ENCODE results near the gene USP30. TPM values are rescaled to one million over a fixed set of nuclear protein-coding genes. Genes with fewer than 3 reads are reported as not detected.

Gene USP30
- polyA plus RNA-seq, 4 donors = 4.9 to 25.5 (median 8.8) TPM

- FAIRE-seq (no peak), DNase-seq (no peak)
- H3K9me3 ChIP-seq (ENCODE audit: control insufficient read depth in 2 of 2, insufficient read depth in 1 of 2, low read depth in 1 of 2, low read length in 1 of 2) = peaks cover 0 to 5% of the 10 kb centered on the region in 2 donors
- H3K27me3 ChIP-seq (ENCODE audit: control insufficient read depth in 3 of 3, insufficient read depth in 3 of 3, low read length in 3 of 3) = no peaks in the 10 kb centered on the region
- H3K27ac ChIP-seq (ENCODE audit: low read depth in 1 of 3, low read length in 2 of 3) = no peak overlapping the region
- H3K36me3 ChIP-seq (ENCODE audit: control insufficient read depth in 3 of 3, insufficient read depth in 2 of 3, low read depth in 1 of 3, low read length in 3 of 3) = peaks cover 7 to 53% (median 20%) of the 10 kb centered on the region in 3 donors
- H3K4me1 ChIP-seq (ENCODE audit: control insufficient read depth in 3 of 3, insufficient read depth in 2 of 3, low read depth in 1 of 3, low read length in 2 of 3) = peaks cover 0 to 3% (median 0%) of the 10 kb centered on the region in 3 donors
- 94 to 98% (median 95%) methylated on average over 14 of the region's 14 CpGs for whole genome bisulfite sequencing, 3 donors
- H3K4me3 ChIP-seq (ENCODE audit: low read depth in 1 of 3, low read length in 3 of 3) = no peak overlapping the region
Measured at GRCh38 chr12:109082751-109083150, 30.4 kb downstream of the USP30 start.

GRCh38 chr12:109084425-109084824 lies 32.0 kb downstream of the USP30 start:
- Histone ChIP-seq H3K9me3 (ENCODE audit: control insufficient read depth in 2 of 2, insufficient read depth in 1 of 2, low read depth in 1 of 2, low read length in 1 of 2) (no peaks in the 10 kb centered on the region), H3K4me1 (ENCODE audit: control insufficient read depth in 3 of 3, insufficient read depth in 2 of 3, low read depth in 1 of 3, low read length in 2 of 3) (peaks cover 0 to 3% (median 0%) of the 10 kb centered on the region in 3 donors), H3K36me3 (ENCODE audit: control insufficient read depth in 3 of 3, insufficient read depth in 2 of 3, low read depth in 1 of 3, low read length in 3 of 3) (peaks cover 7 to 58% (median 20%) of the 10 kb centered on the region in 3 donors), H3K27ac (ENCODE audit: low read depth in 1 of 3, low read length in 2 of 3) (no peak overlapping the region), H3K27me3 (ENCODE audit: control insufficient read depth in 3 of 3, insufficient read depth in 3 of 3, low read length in 3 of 3) (no peaks in the 10 kb centered on the region), H3K4me3 (ENCODE audit: low read depth in 1 of 3, low read length in 3 of 3) (no peak overlapping the region)
- DNase-seq (peak; percentile 39 to 46), FAIRE-seq (no peak)
- WGBS, 3 donors = 38 to 80% (median 61%) methylated on average over 2 of the region's 2 CpGs

GRCh38 chr12:109085590-109085989 lies 33.2 kb downstream of the USP30 start:
- Histone ChIP-seq H3K27ac (ENCODE audit: low read depth in 1 of 3, low read length in 2 of 3) (no peak overlapping the region), H3K9me3 (ENCODE audit: control insufficient read depth in 2 of 2, insufficient read depth in 1 of 2, low read depth in 1 of 2, low read length in 1 of 2) (no peaks in the 10 kb centered on the region), H3K36me3 (ENCODE audit: control insufficient read depth in 3 of 3, insufficient read depth in 2 of 3, low read depth in 1 of 3, low read length in 3 of 3) (peaks cover 7 to 65% (median 19%) of the 10 kb centered on the region in 3 donors), H3K4me3 (ENCODE audit: low read depth in 1 of 3, low read length in 3 of 3) (no peak overlapping the region), H3K4me1 (ENCODE audit: control insufficient read depth in 3 of 3, insufficient read depth in 2 of 3, low read depth in 1 of 3, low read length in 2 of 3) (peaks cover 0 to 3% (median 0%) of the 10 kb centered on the region in 3 donors), H3K27me3 (ENCODE audit: control insufficient read depth in 3 of 3, insufficient read depth in 3 of 3, low read length in 3 of 3) (no peaks in the 10 kb centered on the region)
- FAIRE-seq = no peak
- no peak for DNase-seq
- WGBS, 3 donors = 94 to 96% (median 95%) methylated on average over 11 of the region's 11 CpGs

- Histone ChIP-seq H3K27me3 (ENCODE audit: control insufficient read depth in 3 of 3, insufficient read depth in 3 of 3, low read length in 3 of 3) (no peaks in the 10 kb centered on the region), H3K9me3 (ENCODE audit: control insufficient read depth in 2 of 2, insufficient read depth in 1 of 2, low read depth in 1 of 2, low read length in 1 of 2) (no peaks in the 10 kb centered on the region), H3K4me3 (ENCODE audit: low read depth in 1 of 3, low read length in 3 of 3) (no peak overlapping the region), H3K4me1 (ENCODE audit: control insufficient read depth in 3 of 3, insufficient read depth in 2 of 3, low read depth in 1 of 3, low read length in 2 of 3) (peaks cover 0 to 3% (median 2%) of the 10 kb centered on the region in 3 donors), H3K27ac (ENCODE audit: low read depth in 1 of 3, low read length in 2 of 3) (no peak overlapping the region), H3K36me3 (ENCODE audit: control insufficient read depth in 3 of 3, insufficient read depth in 2 of 3, low read depth in 1 of 3, low read length in 3 of 3) (peaks cover 7 to 68% (median 15%) of the 10 kb centered on the region in 3 donors)
- peak; percentile 23 to 59 for DNase-seq
- FAIRE-seq = no peak
- 10 to 52% (median 37%) methylated on average over 5 of the region's 5 CpGs for WGBS, 3 donors
Measured at GRCh38 chr12:109087250-109087649, 34.9 kb downstream of the USP30 start.

- H3K4me1 ChIP-seq (ENCODE audit: control insufficient read depth in 3 of 3, insufficient read depth in 2 of 3, low read depth in 1 of 3, low read length in 2 of 3) = peaks cover 4 to 10% (median 8%) of the 10 kb centered on the region in 3 donors
- no peaks in the 10 kb centered on the region for H3K9me3 ChIP-seq (ENCODE audit: control insufficient read depth in 2 of 2, insufficient read depth in 1 of 2, low read depth in 1 of 2, low read length in 1 of 2)
- H3K36me3 ChIP-seq (ENCODE audit: control insufficient read depth in 3 of 3, insufficient read depth in 2 of 3, low read depth in 1 of 3, low read length in 3 of 3) = peaks cover 4 to 54% (median 7%) of the 10 kb centered on the region in 3 donors
- 75 to 78% (median 76%) methylated on average over 6 of the region's 6 CpGs for WGBS, 3 donors
- H3K27ac ChIP-seq (ENCODE audit: low read depth in 1 of 3, low read length in 2 of 3) = no peak overlapping the region
- DNase-seq (no peak), FAIRE-seq (no peak)
- H3K27me3 ChIP-seq (ENCODE audit: control insufficient read depth in 3 of 3, insufficient read depth in 3 of 3, low read length in 3 of 3) = no peaks in the 10 kb centered on the region
- no peak overlapping the region for H3K4me3 ChIP-seq (ENCODE audit: low read depth in 1 of 3, low read length in 3 of 3)
Measured at GRCh38 chr12:109088818-109089217, 36.4 kb downstream of the USP30 start.

- Histone ChIP-seq H3K4me3 (ENCODE audit: low read depth in 1 of 3, low read length in 3 of 3) (no peak overlapping the region), H3K4me1 (ENCODE audit: control insufficient read depth in 3 of 3, insufficient read depth in 2 of 3, low read depth in 1 of 3, low read length in 2 of 3) (peaks cover 4 to 10% (median 8%) of the 10 kb centered on the region in 3 donors), H3K27ac (ENCODE audit: low read depth in 1 of 3, low read length in 2 of 3) (no peak overlapping the region), H3K9me3 (ENCODE audit: control insufficient read depth in 2 of 2, insufficient read depth in 1 of 2, low read depth in 1 of 2, low read length in 1 of 2) (no peaks in the 10 kb centered on the region), H3K27me3 (ENCODE audit: control insufficient read depth in 3 of 3, insufficient read depth in 3 of 3, low read length in 3 of 3) (no peaks in the 10 kb centered on the region), H3K36me3 (ENCODE audit: control insufficient read depth in 3 of 3, insufficient read depth in 2 of 3, low read depth in 1 of 3, low read length in 3 of 3) (peaks cover 3 to 51% (median 7%) of the 10 kb centered on the region in 3 donors)
- WGBS, 3 donors = 83 to 87% (median 84%) methylated on average over 7 of the region's 7 CpGs
- no peak for DNase-seq
- no peak for FAIRE-seq
Measured at GRCh38 chr12:109089683-109090082, 37.3 kb downstream of the USP30 start.

- FAIRE-seq = no peak
- no peak overlapping the region for H3K27ac ChIP-seq (ENCODE audit: low read depth in 1 of 3, low read length in 2 of 3)
- H3K9me3 ChIP-seq (ENCODE audit: control insufficient read depth in 2 of 2, insufficient read depth in 1 of 2, low read depth in 1 of 2, low read length in 1 of 2) = no peaks in the 10 kb centered on the region
- H3K27me3 ChIP-seq (ENCODE audit: control insufficient read depth in 3 of 3, insufficient read depth in 3 of 3, low read length in 3 of 3) = no peaks in the 10 kb centered on the region
- peak overlapping the region in 1 of 3 donors; percentile 63 for H3K4me3 ChIP-seq (ENCODE audit: low read depth in 1 of 3, low read length in 3 of 3)
- peaks cover 4 to 10% (median 8%) of the 10 kb centered on the region in 3 donors for H3K4me1 ChIP-seq (ENCODE audit: control insufficient read depth in 3 of 3, insufficient read depth in 2 of 3, low read depth in 1 of 3, low read length in 2 of 3)
- DNase-seq = peak in 1 of 2 donors; percentile 16
- 60 to 67% (median 65%) methylated on average over 6 of the region's 6 CpGs for WGBS, 3 donors
- H3K36me3 ChIP-seq (ENCODE audit: control insufficient read depth in 3 of 3, insufficient read depth in 2 of 3, low read depth in 1 of 3, low read length in 3 of 3) = peaks cover 0 to 36% (median under 1%) of the 10 kb centered on the region in 3 donors
Measured at GRCh38 chr12:109092497-109093021, 40.2 kb downstream of the USP30 start.

- FAIRE-seq (no peak), DNase-seq (peak; percentile 92 to 97)
- no peaks in the 10 kb centered on the region for H3K9me3 ChIP-seq (ENCODE audit: control insufficient read depth in 2 of 2, insufficient read depth in 1 of 2, low read depth in 1 of 2, low read length in 1 of 2)
- H3K4me3 ChIP-seq (ENCODE audit: low read depth in 1 of 3, low read length in 3 of 3) = peak within 1 kb of the TSS in 2 of 3 donors; percentile 52 to 63
- peak within 1 kb of the TSS in 2 of 3 donors; percentile 36 to 72 for H3K27ac ChIP-seq (ENCODE audit: low read depth in 1 of 3, low read length in 2 of 3)
- WGBS, 3 donors = 7 to 8% (median 8%) methylated on average over 37 to 45 of the region's 45 CpGs
- peaks cover 4 to 10% (median 8%) of the 10 kb centered on the region in 3 donors for H3K4me1 ChIP-seq (ENCODE audit: control insufficient read depth in 3 of 3, insufficient read depth in 2 of 3, low read depth in 1 of 3, low read length in 2 of 3)
- peaks cover 0 to 34% (median 0%) of the 10 kb centered on the region in 3 donors for H3K36me3 ChIP-seq (ENCODE audit: control insufficient read depth in 3 of 3, insufficient read depth in 2 of 3, low read depth in 1 of 3, low read length in 3 of 3)
- H3K27me3 ChIP-seq (ENCODE audit: control insufficient read depth in 3 of 3, insufficient read depth in 3 of 3, low read length in 3 of 3) = no peaks in the 10 kb centered on the region
Measured at GRCh38 chr12:109093022-109093918, 40.9 kb downstream of the USP30 start, which contains the start of gene ALKBH2. Gene ALKBH2, minus strand, starts transcription at chr12:109093472. Its CDS starts 686 bp downstream, at chr12:109092786.

All from small intestine (tissue), 7 donors.